ENCODE data around the gene RTN4RL1. TPM values are rescaled to one million over a fixed set of nuclear protein-coding genes. Genes with fewer than 3 reads are reported as not detected.

RTN4RL1 gene
- total and polyA plus RNA-seq, 2 donors from 2014 or later: 2.0 to 10.7 TPM

DNA sequence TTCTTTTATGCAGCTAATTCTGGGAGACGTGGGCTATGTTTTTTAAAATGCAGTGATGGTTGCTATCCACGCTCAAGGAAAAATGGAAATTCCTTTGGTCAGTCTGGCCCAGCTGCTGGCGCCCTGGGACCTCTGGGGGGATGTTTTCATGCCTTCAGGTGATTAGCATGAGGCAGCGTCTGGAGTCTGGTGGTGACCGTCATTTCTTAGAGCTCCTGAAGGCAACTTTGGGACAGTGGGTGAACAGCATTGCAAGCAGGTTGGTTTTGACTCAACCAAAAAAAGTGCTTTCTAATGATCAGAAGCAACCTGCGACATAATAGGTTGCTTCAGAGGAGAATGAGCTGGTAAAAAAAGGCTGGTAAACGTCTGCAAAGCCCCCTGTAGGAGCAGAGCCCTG is 113.0 kb downstream of the RTN4RL1 start:
- no peak for FAIRE-seq
- H3K27me3 ChIP-seq (ENCODE audit: control insufficient read depth, insufficient read depth, low read length): peaks cover 9% of the 10 kb centered on the region

DNA sequence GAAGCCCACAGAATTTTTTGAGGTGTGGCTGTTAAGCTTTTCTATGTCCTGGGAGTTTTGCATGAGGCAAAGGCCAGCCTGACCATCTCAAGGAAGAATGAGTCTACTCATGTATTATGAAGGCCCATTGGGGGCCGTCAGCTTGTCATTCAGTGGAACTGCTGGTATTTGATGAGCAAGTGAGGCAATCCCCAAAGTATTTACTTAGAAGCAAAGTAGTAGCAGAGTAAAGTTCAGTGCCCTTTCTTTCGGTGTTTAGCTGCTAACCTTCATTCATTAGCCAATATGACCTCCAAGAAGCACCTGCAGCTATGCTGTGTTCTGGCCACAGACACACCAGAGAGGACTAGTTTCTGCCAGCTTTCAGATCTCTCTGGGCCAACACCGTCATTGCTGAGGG is 115.1 kb downstream of the RTN4RL1 start:
- Histone ChIP-seq H3K27ac (ENCODE audit: low read depth in 2 of 2, low read length in 2 of 2) (no peak overlapping the region), H3K4me1 (ENCODE audit: control insufficient read depth in 2 of 3, insufficient read depth in 2 of 3, low read depth in 1 of 3, low read length in 3 of 3) (peaks cover 0 to 11% (median 9%) of the 10 kb centered on the region in 3 donors), H3K4me3 (ENCODE audit: low read length in 3 of 3) (no peak overlapping the region), H3K9ac (ENCODE audit: low read length in 3 of 3) (no peak overlapping the region), H3K9me3 (ENCODE audit: control insufficient read depth in 2 of 3, insufficient read depth in 1 of 3, low read length in 3 of 3) (no peaks in the 10 kb centered on the region), H3K36me3 (ENCODE audit: control insufficient read depth in 2 of 3, insufficient read depth in 3 of 3, low read length in 3 of 3) (no peaks in the 10 kb centered on the region), H3K27me3 (ENCODE audit: control insufficient read depth, insufficient read depth, low read length) (peaks cover 19% of the 10 kb centered on the region)
- FAIRE-seq: no peak
- TF ChIP-seq, protein P1, sequence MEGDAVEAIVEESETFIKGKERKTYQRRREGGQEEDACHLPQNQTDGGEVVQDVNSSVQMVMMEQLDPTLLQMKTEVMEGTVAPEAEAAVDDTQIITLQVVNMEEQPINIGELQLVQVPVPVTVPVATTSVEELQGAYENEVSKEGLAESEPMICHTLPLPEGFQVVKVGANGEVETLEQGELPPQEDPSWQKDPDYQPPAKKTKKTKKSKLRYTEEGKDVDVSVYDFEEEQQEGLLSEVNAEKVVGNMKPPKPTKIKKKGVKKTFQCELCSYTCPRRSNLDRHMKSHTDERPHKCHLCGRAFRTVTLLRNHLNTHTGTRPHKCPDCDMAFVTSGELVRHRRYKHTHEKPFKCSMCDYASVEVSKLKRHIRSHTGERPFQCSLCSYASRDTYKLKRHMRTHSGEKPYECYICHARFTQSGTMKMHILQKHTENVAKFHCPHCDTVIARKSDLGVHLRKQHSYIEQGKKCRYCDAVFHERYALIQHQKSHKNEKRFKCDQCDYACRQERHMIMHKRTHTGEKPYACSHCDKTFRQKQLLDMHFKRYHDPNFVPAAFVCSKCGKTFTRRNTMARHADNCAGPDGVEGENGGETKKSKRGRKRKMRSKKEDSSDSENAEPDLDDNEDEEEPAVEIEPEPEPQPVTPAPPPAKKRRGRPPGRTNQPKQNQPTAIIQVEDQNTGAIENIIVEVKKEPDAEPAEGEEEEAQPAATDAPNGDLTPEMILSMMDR (IDR thresholded peaks at IDR 0.05; ENCODE audit: borderline replicate concordance, extremely low read depth, insufficient read depth): no peak
- intact Hi-C loops (cut with DNase I): loop anchor here (5.0 kb wide), 2 partner anchors 117 to 132 kb away; partner anchors contain the start of genes OVCA2 and RTN4RL1
- no peak for DNase-seq

More for the DNA sequence above, 113.0 kb downstream of the RTN4RL1 start:
- TF ChIP-seq, protein P1 (IDR thresholded peaks at IDR 0.05; ENCODE audit: borderline replicate concordance, extremely low read depth, insufficient read depth): no peak
- intact Hi-C loops (cut with DNase I): loop anchor here (5.0 kb wide), 1 partner anchor 115 kb away; the partner anchor contains the start of gene RTN4RL1
- Histone ChIP-seq H3K4me1 (ENCODE audit: control insufficient read depth in 2 of 3, insufficient read depth in 2 of 3, low read depth in 1 of 3, low read length in 3 of 3) (peaks cover 0 to 11% (median 9%) of the 10 kb centered on the region in 3 donors), H3K9me3 (ENCODE audit: control insufficient read depth in 2 of 3, insufficient read depth in 1 of 3, low read length in 3 of 3) (no peaks in the 10 kb centered on the region), H3K9ac (ENCODE audit: low read length in 3 of 3) (no peak overlapping the region), H3K27ac (ENCODE audit: low read depth in 2 of 2, low read length in 2 of 2) (no peak overlapping the region), H3K4me3 (ENCODE audit: low read length in 3 of 3) (no peak overlapping the region), H3K36me3 (ENCODE audit: control insufficient read depth in 2 of 3, insufficient read depth in 3 of 3, low read length in 3 of 3) (no peaks in the 10 kb centered on the region)
- DNase-seq: peak in 1 of 5 donors; percentile 50

DNA sequence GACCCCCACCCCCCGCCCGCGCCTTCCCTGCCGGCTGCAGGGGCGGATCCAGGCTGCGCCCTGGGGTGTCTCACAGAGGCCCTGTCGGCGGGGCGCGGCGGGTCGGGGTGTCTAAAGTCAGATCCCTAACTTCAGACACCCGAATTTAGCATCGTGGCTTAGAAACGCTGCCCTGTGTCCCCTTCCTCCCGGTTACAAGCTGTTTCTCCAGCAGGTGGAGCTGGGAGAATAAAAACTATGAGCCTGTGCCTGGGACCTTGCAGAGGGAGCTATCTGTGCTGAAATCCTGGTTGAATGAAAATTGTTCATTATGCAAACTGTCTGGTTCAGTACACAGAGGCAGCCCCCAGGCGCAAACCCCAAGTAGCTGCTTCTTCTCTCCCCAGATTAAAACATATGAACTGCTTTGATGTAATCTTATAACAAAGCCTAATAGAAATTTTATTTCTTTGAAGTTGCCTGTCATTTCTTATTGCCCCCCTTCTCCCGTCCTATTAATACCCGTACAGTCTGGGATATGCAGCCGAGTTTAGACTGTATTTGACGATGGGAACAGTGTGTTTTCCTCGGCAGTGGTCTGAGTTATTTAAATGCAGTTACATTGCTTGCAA is 116.3 kb downstream of the RTN4RL1 start:
- H3K9ac ChIP-seq (ENCODE audit: low read length in 3 of 3): no peak overlapping the region
- no peaks in the 10 kb centered on the region for H3K36me3 ChIP-seq (ENCODE audit: control insufficient read depth in 2 of 3, insufficient read depth in 3 of 3, low read length in 3 of 3)
- H3K27me3 ChIP-seq (ENCODE audit: control insufficient read depth, insufficient read depth, low read length): peaks cover 26% of the 10 kb centered on the region
- no peaks in the 10 kb centered on the region for H3K9me3 ChIP-seq (ENCODE audit: control insufficient read depth in 2 of 3, insufficient read depth in 1 of 3, low read length in 3 of 3)
- peaks cover 0 to 11% (median 9%) of the 10 kb centered on the region in 3 donors for H3K4me1 ChIP-seq (ENCODE audit: control insufficient read depth in 2 of 3, insufficient read depth in 2 of 3, low read depth in 1 of 3, low read length in 3 of 3)
- FAIRE-seq: no peak
- peak overlapping the region in 1 of 3 donors; percentile 35 for H3K4me3 ChIP-seq (ENCODE audit: low read length in 3 of 3)
- DNase-seq: peak in 4 of 5 donors; percentile 82 to 94 (median 88)
- TF ChIP-seq, protein P1 (IDR thresholded peaks at IDR 0.05; ENCODE audit: borderline replicate concordance, extremely low read depth, insufficient read depth): peak; percentile 80
- intact Hi-C loops (cut with DNase I): loop anchor here (5.0 kb wide), 1 partner anchor 133 kb away; the partner anchor contains the start of gene OVCA2
- H3K27ac ChIP-seq (ENCODE audit: low read depth in 2 of 2, low read length in 2 of 2): no peak overlapping the region
